HG02938 (cell line): ENCODE data around the gene CD72.
"Not testable (repeated sequence)": the region's sequence is repeated elsewhere in the genome, so short reads cannot be mapped to it uniquely, and the experiment has no call there.

Experiments
- ATAC-seq: cut with Tn5 transposase; IDR thresholded peaks from one replicate; pipeline ENCODE4 v1.9.1; 2021; ENCODE audit warnings: mild to moderate bottlenecking, moderate library complexity; ENCODE audit not compliant: unreplicated experiment

The CD72 gene

DNA sequence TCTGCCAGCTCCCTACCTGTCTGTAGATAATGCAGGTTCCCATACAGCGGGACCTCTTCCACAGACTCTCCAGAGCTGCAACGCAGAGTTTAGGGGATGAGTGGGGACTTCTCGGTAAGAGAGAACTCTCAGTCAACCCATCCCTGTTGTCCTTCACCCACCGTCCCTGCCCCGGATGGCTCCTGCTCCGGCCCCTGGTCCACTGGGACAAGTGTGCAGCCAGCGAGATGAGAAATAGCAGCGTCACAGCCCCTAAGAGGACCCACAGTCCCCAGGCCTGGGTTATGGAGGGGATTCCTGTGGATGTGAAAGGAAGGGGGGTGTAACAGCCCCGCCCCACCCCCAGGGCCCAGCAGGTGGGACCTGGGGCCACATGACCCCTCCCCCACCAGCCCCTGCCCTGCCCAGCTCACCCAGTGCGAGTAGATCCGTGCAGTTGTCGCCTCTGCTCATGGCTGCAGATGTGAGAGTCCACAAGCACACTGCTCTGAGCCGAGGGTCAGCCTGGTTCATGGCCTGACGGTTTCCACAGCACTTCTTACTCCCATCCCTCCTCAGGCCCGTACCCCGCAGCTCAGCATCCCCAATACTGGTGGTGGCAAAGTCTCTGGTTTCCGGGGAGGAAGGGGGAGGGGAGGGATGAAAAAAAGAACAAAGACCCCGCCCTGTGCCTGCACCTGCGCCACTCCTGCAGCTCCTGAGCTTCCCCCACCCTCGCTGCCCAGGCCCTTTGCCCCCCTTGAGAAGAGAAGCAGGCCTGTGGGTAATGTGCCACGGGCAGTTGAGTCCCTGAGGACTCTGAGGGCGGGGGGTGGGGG lies 32.3 kb upstream of the CD72 start, which contains the start of gene SIT1:
TSS of gene SIT1 (minus strand) at position 591 of the 818 bp plus-strand sequence. CDS start at position 513, 78 bp downstream.
- ATAC-seq = no peak

DNA sequence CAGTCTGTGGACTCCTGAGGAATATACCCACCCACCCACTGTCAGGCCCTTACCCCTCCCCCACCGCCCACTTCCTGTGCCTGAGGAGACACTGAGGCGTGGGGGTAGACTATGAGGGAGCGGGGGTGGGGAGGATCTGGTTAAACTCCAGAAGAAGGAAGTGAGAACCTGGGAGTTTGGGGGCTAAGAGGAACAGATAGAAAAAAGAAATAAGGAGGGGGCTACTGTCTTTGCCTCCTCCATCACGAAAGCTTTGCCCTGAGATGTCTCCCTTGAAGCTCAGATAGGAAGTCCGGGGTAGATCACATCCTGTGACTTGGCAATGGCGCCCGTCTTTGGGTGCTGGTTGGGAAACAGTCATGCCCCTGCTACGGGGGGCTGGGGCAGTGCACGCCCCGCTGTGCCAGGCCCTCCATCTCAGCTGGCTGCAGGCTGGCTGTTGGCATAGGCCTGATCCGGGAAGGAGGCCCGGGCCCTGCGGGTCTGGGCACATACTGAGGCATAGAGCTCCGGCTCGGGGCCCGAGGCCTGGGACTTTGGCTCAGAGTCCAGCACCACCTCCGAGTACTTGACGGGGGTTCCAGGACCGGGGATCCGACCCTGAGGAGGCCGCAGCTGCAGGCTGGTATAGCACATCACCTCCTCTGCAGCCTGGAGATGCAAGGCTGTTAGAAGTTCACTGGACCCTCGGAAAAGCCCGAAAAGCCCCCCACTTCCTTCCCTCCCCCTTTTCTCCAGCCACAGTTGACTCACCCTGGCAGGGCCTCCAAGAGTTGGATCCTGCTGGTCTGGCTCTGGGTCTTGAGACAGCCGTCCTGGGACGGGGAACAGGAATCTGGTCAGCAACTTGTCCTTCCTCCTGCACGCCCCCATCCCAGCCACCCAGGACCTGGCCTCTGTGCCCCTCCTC lies 31.5 kb upstream of the CD72 start:
- ATAC-seq = no peak

DNA sequence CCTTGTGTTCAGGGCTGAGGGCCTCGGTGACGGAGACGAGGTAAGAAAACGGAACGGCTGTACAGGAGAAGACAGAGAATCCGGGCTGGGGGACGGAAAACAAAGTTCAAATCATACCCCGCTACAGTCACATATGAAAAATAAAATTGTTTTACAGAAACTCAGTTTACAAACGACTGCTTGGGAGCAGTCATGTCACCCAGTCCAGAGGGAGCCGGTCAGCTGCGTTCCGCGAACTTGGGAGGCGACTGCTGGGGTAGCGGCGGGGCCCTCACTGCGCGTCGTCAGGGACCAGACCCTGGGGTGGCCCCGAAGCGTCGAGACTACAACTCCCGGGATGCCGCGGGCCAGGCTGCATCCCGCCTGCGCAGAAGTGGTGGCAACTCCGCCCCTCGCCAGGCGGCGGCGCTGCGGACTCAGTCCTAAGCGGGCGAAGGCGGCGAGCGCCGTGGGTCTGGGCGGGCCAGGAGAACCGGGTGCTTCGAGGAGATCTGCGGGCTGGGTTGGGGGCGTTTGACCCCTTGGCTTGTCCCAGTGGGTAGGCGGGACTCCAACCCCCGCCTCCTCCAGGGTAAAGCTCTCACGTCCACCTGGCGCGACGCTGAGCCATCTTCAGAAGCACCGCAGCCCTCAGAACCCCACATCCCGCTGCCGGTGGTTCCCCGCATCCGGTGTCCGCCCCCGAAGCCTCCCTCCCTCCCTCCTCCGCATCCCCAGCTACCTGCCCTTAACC lies 28.5 kb upstream of the CD72 start:
- ATAC-seq = peak; percentile 78

DNA sequence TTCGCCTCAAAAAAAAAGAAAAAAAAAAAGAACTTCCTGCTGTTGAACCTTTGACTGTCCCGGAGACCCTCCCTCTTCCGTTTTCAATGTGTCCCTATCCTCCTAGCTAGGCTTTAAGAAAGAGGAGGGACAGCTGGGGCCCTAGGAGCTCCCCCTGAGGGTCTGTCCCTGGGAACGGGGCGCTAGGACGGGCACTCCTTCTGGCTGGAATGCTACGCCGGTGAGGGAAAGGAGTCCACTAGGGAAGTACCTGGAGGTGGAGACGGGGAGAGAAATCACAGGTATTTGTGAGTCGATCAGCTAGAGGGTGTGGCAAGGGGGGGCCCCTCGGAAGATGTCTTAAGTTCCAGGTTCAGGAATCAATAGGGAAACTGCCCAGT lies 27.9 kb upstream of the CD72 start:
- no peak for ATAC-seq

DNA sequence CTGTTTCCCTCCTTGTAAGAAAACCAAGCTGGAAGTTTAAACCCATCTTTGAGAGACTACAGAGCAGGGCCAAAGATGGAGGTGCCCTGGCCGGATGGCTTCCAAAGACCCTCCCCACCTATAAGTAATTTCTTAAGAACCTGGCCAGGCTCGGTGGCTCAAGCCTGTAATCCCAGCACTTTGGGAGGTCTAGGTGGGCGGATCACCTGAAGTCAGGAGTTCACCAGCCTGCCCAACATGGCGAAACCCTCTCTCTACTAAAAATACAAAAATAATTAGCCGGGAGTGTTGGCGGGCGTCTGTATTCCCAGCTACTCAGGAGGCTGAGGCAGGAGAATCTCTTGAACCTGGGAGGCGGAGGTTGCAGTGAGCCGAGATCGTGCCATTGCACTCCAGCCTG lies 27.5 kb upstream of the CD72 start:
- ATAC-seq = not testable (repeated sequence)

DNA sequence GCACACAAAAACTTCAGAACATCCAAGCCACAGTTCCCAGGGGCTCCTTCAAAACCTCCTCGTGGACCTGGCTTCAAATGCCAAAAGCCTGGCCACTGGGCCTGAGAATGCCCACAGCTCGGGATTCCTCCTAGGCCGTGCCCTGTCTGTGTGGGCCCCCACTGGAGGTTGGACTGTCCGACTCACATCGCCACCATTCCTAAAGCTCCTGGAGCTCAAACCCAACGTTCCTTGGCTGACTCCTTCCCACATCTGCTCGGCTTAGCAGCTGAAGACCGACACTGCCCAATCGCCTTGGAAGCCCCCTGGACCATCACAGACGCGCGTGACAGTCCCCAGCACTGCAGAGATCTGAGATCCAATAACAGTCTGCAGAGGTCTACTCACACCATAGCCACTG lies 24.8 kb upstream of the CD72 start:
- ATAC-seq = no peak

DNA sequence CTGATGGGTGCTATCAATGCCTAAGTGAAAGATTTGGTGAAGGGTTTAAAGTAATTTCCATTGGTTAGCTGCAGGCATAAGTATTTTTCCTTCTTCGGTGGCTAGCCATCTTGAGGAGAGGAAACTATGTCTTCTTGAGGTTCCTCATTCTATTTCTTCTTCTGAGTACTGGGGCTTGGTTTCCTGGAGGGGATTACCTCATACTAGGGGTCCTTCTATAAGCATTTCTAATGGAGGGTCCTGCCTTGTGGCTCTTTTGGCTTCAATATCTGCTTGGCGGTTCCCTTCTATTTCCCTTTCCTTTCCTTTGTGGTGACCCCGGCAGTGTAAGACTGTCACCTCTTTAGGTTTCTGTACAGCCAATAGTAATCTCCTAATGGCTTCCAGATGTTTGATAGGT lies 23.3 kb upstream of the CD72 start:
- not testable (repeated sequence) for ATAC-seq

DNA sequence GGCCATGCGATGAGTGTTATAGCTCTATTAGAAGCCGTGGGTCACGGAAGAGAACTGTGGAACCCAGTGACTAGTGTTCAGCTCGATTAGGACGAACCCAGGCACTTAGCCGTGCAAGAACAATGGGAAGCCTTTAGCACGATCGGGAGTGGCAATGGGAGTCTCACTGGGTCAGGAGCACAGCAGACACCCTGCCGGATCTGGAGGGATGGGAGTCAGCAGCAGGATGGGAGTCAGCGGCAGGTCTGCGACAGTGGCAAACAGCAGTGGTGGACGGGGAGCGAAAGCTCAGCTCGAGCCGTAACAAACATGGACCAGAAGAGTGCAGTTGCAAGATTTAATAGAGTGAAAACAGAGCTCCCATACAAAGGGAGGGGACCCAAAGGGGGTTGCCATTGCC lies 22.2 kb upstream of the CD72 start:
- ATAC-seq = not testable (repeated sequence)

DNA sequence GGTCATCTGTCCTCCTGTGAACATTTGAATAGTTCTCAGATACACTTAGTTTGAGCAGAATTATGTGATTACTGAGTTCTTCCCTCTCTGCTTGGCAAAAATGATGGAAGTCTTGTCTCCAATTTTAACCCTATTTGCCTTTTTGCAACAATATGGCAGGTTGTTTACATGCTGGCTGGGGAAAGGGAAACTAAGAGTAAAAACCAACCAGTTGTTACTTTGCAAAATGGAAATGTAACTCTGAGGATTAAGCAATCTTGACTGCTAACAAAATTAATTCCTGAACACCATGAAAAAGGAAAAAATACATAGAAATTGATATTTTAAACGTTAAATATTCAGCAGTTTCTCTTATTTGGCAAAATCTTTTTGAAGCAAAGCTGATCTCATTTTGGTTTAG lies 21.4 kb upstream of the CD72 start:
- no peak for ATAC-seq

DNA sequence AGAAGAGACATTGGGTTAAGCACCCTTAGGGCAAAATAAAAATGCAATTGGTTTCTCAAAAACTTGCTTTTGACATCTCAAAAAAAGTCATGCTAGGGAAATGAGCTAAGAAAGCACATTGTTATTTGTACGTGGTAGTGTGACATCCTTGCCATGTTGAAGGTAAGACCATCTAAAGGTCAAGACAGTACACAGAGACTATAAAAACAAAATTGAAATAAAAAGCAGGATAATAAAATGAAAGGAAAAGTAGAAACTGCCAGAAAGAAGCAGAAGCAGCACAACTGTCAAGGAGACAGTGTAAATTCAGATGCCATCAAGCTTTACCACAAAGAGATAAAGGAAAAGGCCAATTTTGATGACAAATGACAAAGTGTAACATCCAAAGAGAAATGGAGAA lies 21.0 kb upstream of the CD72 start:
- ATAC-seq = not testable (repeated sequence)

DNA sequence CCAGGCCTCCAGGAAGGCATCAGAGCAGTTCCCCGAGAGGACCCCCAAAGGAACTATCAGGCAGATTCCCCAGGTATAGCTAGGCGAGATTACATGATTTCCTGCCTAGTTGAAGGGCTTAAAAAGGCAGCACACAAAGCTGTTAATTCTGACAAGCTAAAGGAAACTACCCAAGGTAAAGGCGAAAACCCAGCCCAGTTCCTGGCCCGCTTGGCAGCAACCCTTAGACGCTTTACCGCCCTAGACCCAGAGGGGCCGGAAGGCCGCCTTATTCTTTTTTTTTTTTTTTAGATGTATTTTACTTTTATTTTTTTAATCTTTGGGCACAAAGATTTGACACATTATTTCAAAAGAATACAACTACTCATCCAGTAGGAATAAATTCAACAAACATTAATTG lies 20.5 kb upstream of the CD72 start:
- not testable (repeated sequence) for ATAC-seq

DNA sequence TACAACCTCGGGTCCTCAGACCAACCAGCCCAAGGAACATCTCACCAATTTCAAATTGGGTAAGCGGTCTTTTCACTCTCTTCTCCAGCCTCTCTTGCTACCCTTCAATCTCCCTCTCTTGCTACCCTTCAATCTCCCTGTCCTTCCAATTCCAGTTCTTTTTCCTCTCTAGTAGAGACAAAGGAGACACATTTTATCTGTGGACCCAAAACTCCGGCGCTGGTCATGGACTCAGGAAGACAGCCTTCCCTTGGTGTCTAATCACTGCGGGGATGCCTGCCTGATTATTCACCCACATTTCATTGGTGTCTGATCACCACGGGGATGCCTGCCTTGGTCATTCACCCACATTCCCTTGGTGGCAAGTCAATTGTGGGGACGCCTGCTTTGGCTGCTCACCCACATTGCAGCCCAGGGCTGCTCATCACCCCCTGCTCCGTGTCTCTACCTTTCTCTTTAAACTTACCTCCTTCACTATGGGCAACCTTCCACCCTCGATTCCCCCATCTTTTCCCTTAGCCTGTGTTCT lies 19.3 kb upstream of the CD72 start:
- ATAC-seq = not testable (repeated sequence)

DNA sequence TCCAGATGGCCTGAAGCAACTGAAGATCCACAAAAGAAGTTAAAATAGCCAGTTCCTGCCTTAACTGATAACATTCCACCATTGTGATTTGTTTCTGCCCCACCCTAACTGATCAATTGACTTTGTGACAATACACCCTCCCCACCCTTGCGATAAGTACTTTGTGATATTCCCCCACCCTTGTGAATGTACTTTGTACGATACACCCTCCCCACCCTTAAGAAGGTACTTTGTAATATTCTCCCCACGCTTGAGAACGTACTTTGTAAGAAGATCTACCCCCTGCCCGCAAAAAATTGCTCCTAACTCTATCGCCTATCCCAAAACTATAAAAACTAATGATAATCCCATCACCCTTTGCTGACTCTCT lies 18.6 kb upstream of the CD72 start:
- ATAC-seq = not testable (repeated sequence)

DNA sequence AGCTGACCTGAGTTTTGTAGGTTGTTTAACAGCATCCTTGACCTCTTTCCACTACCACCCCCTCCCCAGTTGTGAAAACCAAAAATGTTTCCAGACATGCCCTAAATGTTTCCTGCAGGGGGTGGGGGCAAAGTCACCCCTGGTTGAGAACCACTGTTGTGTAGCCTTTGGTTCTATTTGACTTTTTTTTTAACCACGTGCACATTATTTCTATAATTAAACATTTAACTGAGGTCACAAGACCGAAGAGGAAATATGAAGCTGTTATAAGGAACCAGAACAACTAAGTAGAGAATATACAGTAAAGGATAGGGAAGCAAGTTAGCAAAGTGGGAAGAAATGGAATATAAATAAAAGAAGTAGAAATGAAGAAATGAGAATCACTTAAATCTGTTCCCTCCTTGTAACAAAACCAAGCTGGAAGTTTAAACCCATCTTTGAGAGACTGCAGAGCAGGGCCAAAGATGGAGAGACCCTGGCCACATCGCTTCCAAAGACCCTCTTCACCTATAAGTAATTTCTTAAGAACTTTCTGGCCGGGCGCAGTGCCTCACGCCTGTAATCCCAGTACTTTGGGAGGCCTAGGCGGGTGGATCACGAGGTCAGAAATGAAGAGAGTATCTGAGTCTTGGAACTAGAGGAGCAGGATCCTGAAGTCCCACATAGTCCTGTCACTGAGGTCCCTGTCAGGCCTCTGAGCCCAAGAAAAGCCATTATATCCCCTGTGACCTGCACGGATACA lies 18.1 kb upstream of the CD72 start:
- no peak for ATAC-seq

DNA sequence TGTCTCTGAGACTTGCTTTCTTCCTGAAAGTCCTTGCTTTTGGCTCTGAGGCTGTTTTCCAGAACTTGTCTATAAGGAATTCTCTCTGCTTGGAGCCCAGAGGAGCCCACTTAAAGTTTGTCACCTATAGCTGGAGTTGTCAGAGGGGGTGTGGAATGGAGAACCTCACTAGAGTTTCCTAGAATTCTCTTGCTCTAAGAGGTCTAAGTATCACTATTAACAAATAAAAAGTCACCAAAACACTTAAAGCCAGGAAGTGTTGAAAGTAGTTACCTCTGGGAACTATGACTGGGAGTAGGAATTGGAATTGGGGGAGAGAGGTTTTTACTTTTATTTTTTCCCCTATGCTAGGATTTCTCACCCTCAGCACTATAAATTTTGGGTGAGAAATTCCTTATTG lies 17.5 kb upstream of the CD72 start:
- ATAC-seq = no peak

DNA sequence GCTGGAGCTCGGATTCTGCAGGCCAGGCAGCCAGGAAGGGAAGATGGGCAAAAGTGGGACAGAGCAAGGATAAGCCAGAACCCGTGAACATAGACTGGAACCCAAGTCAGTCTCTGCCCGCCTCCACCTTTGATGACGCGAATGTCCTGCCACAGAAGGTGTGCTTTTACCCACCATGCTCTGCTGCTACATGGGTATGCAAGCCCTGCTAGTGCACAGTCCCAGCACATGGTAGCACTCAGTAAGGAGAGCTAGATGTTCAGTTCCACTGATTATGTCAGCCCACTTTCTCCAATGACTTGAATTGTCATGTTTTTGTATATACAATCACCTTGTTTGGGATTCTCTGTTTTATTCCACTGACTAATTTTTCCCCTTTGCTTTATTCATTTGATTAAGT lies 11.4 kb upstream of the CD72 start:
- ATAC-seq = no peak

DNA sequence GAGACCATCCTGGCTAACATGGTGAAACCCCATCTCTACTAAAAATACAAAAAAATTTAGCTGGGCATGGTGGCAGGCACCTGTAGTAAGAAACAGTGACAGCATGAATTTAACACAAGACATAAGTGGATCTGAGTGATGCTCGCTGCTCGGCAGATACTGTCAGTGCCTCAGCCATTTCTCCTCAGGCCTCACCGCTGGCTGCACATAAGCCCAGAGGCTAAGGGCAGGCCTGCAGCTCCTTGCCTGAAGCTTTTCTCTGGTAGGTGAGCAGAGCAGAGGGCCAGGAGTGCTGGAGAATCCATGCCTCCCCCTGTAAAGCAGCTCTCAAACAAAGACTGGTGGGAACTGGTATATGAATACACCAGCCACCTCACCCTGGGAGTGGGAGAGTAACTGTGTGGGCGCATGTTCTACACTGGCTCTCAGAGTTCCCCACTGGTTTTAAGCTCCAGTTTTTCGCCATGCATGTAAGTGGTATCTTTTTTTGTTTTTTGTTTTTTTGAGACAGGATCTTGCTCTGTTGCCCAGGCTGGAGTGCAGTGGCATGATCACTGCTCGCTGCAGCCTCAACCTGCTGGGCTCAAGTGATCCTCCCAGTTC lies 10.3 kb upstream of the CD72 start:
- ATAC-seq = no peak

DNA sequence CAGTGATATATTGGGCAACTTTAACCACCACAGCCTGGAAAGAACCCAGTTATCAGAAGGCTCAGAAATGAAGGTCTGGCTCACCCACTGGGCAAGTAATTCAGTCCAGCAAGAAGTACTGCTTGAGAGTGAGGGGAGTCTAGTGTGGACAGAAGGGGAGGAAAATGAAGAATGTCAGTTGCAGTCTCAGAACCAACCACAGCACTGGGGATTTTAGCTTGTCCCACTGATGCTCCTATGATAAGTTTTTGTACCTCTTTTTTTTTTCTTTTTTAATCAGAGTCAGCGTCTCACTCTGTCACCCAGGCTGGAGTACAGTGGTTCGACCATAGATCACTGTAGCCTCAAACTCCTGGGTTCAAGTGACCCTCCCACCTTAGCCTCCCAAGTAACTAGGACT lies 9.4 kb upstream of the CD72 start:
- no peak for ATAC-seq

DNA sequence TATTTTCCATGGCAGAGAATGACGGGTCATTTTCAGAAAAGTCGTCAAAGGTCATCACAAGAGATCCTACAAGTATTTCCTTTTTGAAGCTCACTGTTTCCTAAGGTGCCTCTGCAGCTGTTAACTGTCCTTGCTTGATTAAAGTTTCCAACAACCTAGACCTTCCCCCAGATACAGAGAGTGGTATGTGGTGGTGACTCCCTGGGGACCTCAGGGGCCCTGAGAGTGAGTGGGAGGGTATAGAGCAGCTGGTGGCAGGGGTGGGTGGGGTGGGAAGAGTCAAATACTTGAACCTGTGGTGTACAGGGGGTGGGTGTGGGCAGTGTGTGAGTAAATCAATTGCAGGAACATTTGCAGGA lies 1.6 kb upstream of the CD72 start:
- peak; percentile 58 for ATAC-seq
